Stimulated activated CD4-positive, alpha-beta T cell treated with anti-CD3 and anti-CD28 coated beads, Interleukin-2, amount 100 ng/mL, for 48 hours (primary cell): Measurements from ENCODE around the gene LYPD3.
"Not testable (repeated sequence)": the region's sequence is repeated elsewhere in the genome, so short reads cannot be mapped to it uniquely, and the experiment has no call there.

Experiments
- DNase-seq, 2 donors: peaks; one replicate each; pipeline ENCODE4 v3.0.0-alpha.2; 2020

Gene LYPD3

DNA sequence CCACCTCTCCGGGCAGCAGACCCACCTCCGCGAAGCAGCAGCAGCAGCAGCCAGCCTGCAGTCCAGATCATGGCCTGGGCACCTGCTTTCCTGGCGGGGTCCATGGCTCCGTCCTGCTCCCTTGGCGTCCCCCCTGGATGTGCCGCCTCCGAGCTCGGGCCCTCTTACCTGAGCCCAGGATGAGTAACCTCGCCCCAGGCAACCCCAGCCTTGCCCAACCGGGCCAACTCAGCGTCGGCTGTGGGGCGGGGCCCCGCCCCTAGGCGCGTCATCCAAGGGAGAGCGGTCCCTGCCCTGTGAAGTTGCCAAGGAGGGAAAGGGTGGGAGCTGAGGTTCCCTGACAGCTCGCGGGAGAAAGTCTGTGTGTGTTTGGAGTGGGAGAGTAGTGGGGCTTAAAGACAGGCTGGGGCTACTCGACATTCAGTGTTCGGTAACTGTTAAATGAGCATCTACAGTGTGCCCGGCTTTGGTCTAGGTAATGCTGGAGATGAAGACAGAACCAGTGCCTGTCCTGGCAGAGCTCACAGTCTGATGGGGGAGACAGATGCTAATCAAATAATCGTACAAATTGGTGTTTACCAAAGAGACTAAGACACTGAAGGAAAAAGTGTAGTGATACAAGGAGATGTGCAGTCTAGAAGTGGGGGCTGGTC, at the start of gene LYPD3:
Gene LYPD3, minus strand, starts transcription at position 141 of the 653 bp plus-strand sequence. Its CDS starts 37 bp downstream, at position 104.
- no peak for DNase-seq

DNA sequence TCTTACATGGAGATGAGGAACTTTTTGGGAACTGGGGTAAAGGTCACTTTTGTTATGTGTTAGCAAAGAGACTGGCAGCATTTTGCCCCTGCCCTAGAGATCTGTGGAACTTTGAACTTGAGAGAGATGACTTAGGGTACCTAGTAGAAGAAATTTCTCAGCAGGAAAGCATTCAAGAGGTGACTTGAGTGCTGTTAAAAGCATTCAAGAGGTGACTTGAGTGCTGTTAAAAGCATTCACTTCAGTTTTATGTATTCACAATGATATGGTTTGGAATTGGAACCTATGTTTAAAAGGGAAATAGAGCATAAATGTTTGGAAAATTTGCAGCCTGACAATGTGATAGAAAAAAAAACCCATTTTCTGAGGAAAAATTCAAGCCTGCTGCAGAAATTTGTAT, 47.0 kb upstream of the LYPD3 start:
- DNase-seq = not testable (repeated sequence)

DNA sequence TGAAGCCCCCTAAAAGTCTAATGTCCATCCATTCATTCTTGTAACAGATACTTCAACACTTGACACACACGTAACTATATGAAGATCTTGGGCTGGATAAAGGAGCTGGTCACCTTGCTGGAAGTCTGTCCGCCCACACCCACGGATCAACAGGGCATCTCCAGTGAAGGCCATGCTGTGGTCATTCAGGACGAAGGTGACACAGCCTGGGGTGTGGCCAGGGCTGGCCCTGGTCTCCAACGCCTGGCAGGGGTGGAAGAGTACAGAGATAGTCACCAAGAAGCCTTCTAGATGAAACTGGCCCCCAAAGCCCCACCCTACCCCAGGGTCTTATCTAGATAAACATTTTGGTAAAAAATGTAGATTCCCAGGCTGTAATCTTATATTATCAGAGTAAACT, 45.9 kb upstream of the LYPD3 start:
- DNase-seq = no peak

DNA sequence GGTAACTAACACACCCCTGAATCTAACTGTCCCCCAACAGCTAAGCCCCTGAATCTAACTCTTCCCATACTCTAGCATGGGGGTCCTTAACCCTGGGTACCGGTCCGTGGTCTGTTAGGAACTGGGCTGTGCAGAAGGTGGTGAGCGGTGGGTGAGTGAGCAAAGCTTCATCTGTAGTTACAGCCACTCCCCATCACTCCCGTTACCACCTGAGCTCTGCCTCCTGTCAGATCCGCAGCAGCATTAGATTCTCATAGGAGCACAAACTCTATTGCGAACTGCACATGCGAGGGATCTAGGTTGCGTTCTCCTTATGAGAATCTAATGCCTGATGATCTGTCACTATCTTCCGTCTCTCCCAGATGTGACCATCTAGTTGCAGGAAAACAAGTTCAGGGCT, 45.3 kb upstream of the LYPD3 start:
- no peak for DNase-seq

DNA sequence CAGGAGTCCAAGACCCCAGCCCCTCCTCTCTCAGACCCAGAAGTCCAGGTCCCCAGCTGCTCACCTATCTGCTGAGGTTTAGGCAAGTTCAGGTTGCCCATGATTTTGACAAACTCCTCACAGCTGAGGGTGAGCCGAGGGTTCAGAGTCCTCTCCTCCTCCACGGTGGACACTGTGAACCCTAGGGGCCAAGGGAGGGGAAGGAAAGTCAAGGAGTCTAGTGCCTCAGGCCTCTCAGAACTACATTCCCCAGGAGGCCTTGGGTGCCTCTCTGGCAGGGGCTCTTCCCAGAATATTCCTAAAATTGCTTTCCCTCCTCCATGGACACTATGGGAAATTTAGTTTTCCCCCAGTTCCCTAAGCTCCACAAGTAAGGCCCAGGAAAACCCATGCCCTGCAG, 42.5 kb upstream of the LYPD3 start:
- no peak for DNase-seq

DNA sequence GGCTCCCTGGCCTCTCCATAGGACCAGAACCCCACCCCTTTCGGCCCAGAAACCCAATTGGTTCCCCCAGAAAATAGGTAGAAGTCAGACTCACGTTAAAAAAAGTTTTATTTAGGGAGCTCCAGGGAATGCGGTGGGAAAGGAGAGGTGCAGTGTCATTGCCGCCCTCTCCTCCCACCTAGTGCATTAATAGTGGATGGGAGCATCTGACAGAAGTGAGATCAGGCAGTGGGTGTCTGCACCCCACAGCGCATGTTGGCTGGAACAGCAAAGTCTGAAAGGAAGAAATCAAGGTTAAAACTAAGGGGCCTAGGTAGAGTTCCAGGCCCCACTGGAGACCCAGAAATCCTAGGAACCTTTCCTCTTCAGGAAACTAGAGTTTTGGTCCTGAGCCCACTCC, 41.2 kb upstream of the LYPD3 start:
- no peak for DNase-seq

DNA sequence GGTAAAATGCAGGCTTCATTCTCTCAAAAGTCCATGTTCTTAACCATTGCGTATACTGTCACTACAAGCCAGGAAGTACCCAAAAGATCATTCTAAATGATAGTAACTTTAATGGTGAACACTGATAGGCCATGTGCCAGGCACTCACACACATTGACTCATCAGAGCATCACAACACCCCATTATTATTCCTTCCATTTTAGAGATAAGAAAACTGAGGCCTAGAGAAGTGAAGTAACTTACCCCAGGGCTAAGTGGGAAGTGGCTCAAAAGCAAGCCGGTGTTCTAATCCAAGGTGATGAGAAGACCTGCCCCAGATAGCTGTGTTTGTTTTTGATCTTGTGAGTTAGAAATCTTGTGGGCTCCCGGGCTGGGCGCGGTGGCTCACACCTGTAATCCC, 40.5 kb upstream of the LYPD3 start:
- DNase-seq = no peak

DNA sequence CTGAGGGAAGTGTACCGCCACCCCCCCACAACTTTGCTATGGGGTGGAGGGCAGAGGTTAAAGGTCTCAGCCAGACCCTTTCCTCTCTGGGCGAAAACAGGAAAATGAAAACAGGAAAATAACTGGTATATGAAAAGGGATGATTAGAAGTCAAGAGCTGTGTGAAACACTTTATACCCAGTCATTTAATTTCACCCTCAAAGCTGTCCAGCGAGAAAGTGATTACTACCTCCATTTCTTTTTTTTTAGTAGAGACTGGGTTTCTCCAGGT, 39.7 kb upstream of the LYPD3 start:
- no peak for DNase-seq

DNA sequence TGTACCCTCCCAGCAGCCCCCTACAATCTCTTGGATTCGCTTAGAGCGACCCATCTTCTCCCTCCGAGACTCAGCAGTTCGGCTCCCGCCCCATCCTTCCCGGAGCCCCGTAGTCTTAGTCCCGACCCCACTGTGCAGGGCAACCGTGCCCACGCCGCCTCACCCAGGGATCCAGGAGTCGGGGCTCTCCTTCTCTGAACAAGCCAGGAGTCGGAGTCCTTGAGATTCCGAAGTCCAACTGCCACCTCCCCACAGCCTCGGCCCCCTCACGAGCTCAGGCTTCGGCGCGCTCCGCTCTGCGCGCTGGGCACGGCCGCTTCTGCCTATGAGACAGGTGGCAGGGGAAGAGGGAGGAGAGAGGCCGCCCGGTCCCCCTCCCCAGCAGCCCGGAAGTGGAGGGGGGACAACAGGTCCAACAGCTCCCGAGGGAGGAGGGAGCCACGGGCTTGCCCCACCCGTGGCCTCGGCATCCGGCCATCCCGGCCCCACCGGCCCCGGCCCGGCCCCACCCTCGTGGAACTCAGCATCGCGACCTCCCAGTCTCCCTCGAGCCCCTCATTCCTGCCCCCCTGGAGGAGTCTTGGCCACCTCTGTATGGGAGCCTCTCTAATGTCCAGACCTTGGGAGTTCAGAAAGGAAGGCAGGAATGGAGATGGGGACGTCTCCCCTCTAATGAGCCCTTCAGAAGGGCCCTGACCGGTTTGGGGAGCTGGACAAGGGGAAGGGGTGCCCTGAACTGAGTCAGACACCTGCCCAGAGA, 39.2 kb upstream of the LYPD3 start, which contains the start of gene PHLDB3:
Gene PHLDB3, minus strand, starts transcription at position 321 of the 760 bp plus-strand sequence. CDS start 628 bp downstream, outside the sequence.
- DNase-seq = peak; percentile 39 to 47

DNA sequence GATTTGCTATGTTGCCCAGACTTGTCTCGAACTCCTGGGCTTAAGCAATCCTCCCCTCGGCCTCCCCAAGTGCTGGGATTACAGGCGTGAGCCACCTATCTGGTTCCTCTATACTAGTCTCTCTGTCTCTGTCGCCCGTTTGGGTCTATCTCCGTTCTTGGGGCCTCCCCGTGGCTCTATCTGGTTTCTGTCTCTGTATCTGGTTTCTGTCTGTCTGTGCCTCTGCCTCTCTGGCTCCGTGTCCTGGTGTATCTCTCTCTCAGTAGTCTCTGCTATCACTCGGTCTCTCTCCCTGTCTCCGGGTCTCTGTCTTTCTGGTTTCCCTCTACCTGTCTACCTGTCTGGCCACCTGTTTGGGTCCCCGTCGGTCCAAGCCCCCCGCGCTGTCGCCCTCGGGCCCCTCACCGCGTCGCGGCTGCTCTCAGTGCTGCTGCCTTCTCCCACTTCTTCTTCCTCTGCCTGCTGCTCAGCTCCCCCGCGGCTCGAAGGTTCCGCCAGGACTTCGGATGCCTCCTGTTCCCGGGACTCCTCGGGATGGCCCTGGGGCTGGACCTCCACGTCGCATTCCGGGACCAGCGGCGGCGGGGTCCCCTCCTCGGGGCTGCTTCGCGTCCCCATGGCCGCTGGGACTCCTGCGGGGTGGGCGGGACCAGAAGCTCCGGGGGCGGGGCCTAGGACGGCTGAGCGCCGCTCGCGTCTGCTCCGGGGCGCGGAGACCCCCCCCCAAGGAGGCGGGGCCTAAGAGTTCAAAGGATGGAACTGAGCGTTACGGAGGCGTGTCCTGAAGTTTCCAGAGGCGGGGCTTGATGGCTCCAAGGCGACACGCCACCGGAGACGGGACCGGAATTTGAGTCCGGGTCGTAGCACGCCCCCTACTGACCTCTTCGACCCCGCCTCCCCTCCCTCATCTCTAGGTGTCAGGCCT, 38.4 kb upstream of the LYPD3 start:
- peak; percentile 98 to 99 for DNase-seq

DNA sequence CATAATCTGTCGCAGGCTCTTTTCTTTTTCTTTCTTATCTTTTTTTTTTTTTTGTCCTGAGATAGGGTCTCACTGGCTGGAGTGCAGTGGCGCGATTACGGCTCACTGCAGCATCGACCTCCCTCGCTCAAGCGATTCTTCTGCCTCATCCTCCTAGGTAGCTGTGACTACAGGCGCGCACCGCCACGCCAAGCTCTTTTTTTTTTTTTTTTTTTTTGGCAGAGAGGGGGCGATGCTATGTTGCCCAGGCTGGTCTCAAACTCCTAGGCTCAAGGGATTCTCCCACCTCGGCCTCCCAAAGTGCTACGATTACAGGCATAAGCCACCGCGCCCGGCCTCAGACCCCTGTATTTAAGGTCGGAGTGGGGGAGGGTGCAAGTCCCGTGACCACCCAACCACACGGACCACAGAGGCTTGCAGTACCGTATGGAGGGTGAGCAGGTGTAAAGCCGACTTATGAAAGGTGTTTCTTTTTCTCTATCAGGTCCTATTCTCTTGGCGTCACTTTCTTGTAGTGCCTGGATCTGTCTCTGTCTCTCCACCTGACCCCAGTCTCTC, 37.1 kb upstream of the LYPD3 start:
- no peak for DNase-seq

DNA sequence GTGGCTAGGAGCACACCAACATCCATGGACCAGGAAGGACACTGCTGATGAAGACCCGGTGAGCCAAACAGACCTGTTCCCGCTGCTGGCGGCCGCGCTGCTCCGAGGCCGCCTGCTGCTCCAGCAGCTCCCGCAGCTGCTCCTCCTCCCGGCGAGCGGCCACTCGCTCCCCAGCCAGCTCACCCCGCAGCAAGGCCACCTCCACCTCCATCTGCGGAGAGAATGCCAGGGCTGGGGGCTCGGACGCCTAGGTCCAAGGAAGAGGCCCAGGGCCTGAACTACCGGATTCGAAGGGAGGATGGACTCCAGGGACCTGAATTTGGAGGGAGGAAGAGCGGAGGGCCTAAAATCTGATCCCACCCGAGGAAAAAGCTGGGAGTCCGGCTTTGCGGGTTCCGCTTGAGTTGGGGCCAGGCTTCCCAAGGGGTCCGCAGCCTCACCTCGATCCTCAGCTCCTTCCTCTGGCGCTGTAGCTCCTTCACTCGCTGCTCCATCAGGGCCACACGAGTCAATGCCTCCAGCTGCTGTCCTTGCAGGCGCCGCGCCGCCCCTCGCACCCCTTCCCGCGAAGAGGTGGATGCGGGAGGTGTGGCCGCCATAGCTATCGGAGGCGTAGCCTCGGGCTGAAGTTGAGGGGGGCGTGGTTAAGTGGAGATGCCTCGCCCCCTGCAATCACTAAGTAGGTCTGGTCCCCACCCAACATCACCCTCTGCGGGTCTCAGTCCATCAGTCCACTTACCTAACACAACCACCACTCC, 36.4 kb upstream of the LYPD3 start:
- no peak for DNase-seq

DNA sequence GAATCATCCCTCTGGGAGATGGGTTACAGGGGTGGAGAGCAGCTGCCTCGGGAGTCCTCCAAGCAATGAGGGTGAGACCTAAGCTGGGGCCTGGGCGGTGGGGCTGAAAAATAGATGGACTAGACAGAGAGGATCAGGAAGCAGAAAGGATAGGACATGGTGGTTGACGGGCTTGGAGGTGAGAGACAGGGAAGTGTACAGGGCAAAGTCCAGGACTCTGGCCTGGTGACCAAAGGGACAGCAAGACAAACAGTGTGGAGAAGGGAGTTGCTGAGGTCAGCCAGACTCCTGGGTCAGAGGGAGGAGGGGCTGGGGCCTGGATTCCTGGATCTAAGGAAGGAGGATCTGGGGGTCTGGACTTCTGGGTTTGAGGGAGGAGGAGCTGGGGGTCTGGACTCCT, 33.6 kb upstream of the LYPD3 start:
- DNase-seq = no peak

DNA sequence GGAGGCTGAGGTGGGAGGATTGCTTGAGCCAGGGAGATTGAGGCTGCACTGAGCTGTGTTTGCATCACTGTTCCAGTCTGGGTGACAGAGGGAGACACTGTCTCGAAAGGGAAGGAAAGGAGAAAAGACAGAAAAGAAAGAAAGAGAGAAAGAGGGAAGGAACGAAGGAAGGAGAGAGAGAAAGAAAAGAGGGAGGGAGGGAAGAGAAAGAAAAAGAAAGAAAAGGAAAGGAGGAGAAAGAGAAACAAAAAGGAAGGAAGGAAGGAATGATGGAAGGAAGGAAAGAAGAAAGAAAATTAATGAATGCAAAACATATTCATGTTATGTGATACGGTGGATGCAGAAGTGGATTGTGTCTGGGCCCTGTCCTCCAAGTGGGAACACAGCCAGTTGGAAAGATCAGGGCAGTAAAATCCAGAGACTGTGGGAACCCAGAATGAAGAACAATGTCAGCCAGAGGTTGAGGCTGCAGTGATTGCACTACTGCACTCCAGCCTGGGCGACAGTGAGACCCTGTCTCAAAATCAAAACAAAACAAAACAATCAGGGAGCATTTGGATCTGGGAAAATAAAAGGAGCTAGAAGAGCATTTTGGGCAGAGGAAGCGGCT, 32.9 kb upstream of the LYPD3 start:
- no peak for DNase-seq

DNA sequence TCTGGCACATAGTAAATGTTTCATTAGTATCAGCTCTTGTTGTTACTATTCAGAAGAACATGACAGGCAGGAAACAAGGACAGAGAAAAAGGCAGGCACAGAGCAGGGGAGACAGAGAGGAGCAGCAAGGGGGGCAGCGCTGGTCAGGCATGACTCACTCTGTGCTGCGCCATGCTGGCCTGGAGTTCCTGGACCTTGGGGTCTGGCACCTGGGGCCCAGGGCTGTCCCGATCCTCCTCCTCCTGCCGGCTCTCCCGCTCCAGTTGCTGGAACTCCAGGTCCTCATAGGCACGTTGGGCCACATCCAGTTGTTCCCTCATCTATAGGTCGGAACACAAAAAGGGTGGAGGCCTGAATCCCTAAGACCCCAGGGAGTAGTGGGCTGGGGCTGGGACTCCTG, 31.6 kb upstream of the LYPD3 start:
- no peak for DNase-seq

DNA sequence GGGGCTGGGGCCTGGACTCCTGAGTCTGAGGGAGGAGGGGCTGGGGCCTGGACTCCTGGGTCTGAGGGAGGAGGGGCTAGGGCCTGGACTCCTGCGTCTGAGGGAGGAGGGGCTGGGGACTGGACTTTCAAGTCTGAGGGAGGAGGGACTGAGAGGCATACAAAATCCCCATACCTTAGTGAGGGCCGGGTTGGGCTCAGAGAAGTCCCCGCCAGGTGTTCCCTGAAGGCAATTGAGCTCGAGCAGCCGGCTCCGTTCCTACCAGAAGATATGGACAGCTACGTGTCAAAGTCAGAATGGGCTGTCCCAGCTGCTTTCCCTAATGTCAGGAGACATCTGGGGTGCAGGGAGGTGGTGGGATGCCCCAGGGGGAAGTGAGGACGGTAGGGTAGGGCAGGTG, 29.7 kb upstream of the LYPD3 start:
- DNase-seq = no peak

DNA sequence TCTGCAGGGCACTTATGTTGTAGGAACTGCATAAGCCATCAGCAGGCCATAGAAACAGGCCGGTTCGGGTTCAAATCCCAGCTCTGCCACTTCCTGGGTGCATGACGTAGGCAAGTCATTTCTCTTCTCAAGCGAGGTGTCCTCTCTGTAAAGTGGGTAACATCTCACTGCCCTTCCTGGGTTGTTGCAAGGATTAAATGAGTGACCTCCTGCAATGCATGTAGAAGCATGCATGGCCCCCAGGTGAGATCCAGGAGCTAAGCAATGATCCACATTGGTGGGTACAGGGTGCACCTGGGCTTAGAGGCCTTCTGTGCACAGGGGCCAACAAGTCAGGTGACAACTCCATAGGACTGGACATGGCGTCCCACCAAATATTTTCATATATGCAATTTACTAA, 25.4 kb upstream of the LYPD3 start:
- DNase-seq = no peak

DNA sequence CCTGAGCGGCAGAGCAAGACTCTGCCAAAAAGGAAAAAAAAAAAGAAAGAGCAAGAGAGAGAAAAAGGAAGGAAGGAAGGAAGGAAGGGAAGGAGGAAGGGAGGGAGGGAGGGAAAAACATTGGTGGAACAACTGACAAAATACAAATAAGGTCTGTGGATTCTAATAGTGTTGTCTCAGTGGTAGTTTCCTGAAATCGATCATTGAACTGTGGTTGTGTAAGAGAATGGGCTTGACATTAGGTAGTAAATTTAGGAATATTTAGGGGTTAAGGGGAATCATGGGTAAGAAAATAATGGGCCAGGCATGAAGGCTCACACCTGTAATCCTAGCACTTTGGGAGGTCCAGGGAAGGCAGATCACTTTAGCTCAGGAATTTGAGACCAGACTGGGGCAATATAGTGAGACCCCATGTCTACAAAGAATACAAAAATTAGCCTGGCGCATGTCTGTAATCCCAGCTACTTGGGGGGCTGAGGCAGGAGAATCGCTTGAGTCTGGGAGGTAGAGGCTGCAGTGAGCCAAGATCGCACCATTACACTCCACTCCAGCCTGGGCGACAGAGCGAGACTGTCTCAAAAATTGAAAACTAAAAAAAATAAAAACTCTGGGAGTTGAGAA, 24.7 kb upstream of the LYPD3 start:
- DNase-seq = no peak

DNA sequence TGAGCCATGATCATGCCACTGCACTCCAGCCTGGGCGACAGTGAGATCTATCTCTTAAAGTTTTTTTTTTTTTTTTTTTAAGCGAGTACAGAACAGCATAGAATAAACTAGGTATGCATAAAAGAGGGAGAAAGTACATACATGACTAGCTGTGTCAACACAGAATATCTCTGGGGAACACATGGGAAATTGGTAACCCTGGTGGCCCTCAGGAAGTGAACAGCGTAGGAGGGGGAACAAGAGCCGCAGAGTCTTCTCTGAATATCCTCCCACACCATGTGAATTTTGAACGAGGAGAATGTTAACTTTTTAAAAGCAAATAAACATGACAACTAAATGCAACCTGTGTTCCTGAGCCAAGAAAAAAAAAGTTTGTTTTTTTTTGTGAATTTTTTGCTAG, 23.9 kb upstream of the LYPD3 start:
- DNase-seq = no peak

DNA sequence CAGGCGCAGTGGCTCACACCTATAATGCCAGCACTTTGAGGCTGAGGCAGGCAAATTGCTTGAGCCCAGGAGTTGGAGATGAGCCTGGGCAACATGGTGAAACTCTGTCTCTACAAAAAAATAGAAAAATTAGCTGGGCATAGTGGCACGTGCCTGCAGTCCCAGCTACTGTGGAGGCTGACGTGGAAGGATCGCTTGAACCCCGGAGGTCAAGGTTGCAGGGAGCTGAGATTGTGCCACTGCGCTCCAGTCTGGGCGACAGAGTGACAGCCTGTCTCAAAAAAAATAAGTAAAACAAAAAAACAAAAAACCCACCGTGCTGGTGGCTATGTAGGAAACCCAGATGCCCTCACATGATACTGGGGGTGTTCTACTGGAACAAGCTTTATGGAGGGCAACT, 22.8 kb upstream of the LYPD3 start:
- no peak for DNase-seq

DNA sequence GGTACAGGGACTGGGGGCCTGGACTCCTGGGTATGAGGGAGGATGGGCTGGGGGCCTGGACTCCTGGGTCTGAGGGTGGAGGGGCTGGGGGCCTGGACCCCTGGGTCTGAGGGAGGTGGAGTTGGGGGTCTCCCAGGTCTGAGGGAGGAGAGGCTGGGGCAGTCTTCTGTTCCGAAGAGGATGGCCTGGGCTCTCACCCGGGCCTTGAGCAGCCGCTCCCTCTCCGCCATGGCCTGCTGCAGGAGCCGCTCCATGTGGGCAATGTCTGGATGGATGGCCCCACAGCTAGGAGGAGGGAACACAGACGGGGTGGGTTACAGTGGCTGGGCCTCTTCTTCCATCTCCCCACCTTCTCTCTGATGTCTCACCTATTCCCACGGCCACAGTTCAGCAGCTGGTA, 21.0 kb upstream of the LYPD3 start:
- no peak for DNase-seq

DNA sequence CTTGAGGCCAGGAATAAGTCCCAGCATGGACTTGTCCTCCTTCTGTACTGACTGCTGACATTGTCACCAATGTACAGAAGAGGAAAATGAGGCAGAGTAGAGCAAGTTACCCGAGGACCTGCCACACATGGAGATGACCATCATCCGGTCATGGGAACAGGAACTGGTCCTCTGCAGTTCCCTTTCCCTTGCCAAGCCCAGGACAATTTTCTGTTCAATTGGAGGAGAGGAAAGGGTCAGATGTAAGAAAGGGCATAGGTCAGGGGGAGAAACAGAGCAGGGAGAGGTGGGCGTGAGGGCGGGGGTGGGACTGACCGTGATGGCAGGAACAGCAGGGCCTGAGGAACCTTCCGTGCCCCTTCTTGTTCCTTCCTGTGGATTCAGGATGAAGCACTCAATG, 20.5 kb upstream of the LYPD3 start:
- DNase-seq = no peak
